Cardiac fibroblast (primary cell): ENCODE results near the gene AP3S1.
"Not testable (repeated sequence)": the region's sequence is repeated elsewhere in the genome, so short reads cannot be mapped to it uniquely, and the experiment has no call there.

Source experiments
- DNase-seq, 2 donors: peaks; one replicate each; pipeline versions ENCODE4 v3.0.0 to v3.0.0-alpha.2; 2010; ENCODE audit warnings: low read depth in 2 of 2
- H3K4me3 ChIP-seq, 2 donors: replicated peaks in 1 of 2; 1 replicate in 1 of 2; 2 replicates in 1 of 2; pipeline ENCODE4 v1.5.1; 2011; ENCODE audit warnings: low read depth in 2 of 2, low read length in 2 of 2, mild to moderate bottlenecking in 2 of 2, moderate library complexity in 1 of 2
- CTCF ChIP-seq: IDR thresholded peaks from one replicate; pipeline ENCODE4 v1.5.1; 2011; ENCODE audit warnings: low read depth, mild to moderate bottlenecking, low read length, inconsistent platforms

The AP3S1 gene

GRCh38 chr5:115907177-115907576, 65.4 kb downstream of the AP3S1 start:
- no peak overlapping the region for H3K4me3 ChIP-seq
- no peak for TF ChIP-seq CTCF
- no peak for DNase-seq

GRCh38 chr5:115913623-115914400, 72.1 kb downstream of the AP3S1 start:
- not testable (repeated sequence) for H3K4me3 ChIP-seq, DNase-seq

GRCh38 chr5:115920171-115920725, 78.5 kb downstream of the AP3S1 start:
- no peak overlapping the region for H3K4me3 ChIP-seq
- no peak for TF ChIP-seq CTCF
- DNase-seq = peak; percentile 28 to 61

GRCh38 chr5:115928578-115929407, 87.1 kb downstream of the AP3S1 start:
- not testable (repeated sequence) for DNase-seq, H3K4me3 ChIP-seq

GRCh38 chr5:115930171-115930570, 88.4 kb downstream of the AP3S1 start:
- not testable (repeated sequence) for H3K4me3 ChIP-seq, DNase-seq

GRCh38 chr5:115930630-115931337, 89.0 kb downstream of the AP3S1 start:
- DNase-seq = peak in 1 of 2 donors; percentile 26
- H3K4me3 ChIP-seq = no peak overlapping the region
- TF ChIP-seq CTCF = no peak

- DNase-seq = no peak
- no peak overlapping the region for H3K4me3 ChIP-seq
- TF ChIP-seq CTCF = no peak
Measured at GRCh38 chr5:115932991-115933390, 91.3 kb downstream of the AP3S1 start.

GRCh38 chr5:115934388-115934974, 92.7 kb downstream of the AP3S1 start:
- no peak overlapping the region for H3K4me3 ChIP-seq
- DNase-seq = no peak
- TF ChIP-seq CTCF = no peak
